Heart left ventricle (tissue), 13 donors: ENCODE results near the gene SCGB1C2.

Experiments used
- POLR2A ChIP-seq, 2 donors: fragments of 450-650 bp; IDR thresholded peaks; one replicate each; pipeline ENCODE4 v1.6.1; 2017; ENCODE audit warnings: antibody characterized with exemption in 2 of 2, mild to moderate bottlenecking in 2 of 2, moderate library complexity in 2 of 2
- TF ChIP-seq, protein P1 (sequence below), 12 donors: fragments of 200-600 bp; sonication (generic) in 4 of 12; IDR thresholded peaks; one replicate each; pipeline versions ENCODE4 v1.5.0 to v1.8.0; 2018 to 2022; ENCODE audit warnings: antibody characterized with exemption in 12 of 12, mild to moderate bottlenecking in 5 of 12
- donor health status: ischemic (EF 13 %, LVEDD 7.1; RV severe dilation, severe dysfunction).
- donor health status: DM: no; HTN: yes; CAD: no.
- donor health status: DM: no; HTN: no; CAD: no.
- donor health status: ischemic (EF 25% LVEDD 6.9; RV normal size, moderate dysfunction).
- donor health status: ischemic (EF 25% LVEDD 5.7; RV mildly dilated, moderate dysfunction).
- donor health status: ischemic (EF 35%, LVEDD 5.7; RV mildly dilated, moderate dysfunction).
- donor health status: nonischemic (EF 11% LVEDD 7.7; RV severe dilation, severe dysfunction).
- donor health status: DM: yes; HTN: yes; CAD: no.
- donor health status: PGD.
- donor health status: ischemic (EF 29% LVEDD 5.4; RV normal size, mild dysfunction).
- donor health status: nonischemic (EF 23%, LVEDD 6.1; RV moderate dilation, normal function).

GRCh38 chr17:180381-181244, 43.2 kb downstream of the SCGB1C2 start:
- TF ChIP-seq, protein P1, sequence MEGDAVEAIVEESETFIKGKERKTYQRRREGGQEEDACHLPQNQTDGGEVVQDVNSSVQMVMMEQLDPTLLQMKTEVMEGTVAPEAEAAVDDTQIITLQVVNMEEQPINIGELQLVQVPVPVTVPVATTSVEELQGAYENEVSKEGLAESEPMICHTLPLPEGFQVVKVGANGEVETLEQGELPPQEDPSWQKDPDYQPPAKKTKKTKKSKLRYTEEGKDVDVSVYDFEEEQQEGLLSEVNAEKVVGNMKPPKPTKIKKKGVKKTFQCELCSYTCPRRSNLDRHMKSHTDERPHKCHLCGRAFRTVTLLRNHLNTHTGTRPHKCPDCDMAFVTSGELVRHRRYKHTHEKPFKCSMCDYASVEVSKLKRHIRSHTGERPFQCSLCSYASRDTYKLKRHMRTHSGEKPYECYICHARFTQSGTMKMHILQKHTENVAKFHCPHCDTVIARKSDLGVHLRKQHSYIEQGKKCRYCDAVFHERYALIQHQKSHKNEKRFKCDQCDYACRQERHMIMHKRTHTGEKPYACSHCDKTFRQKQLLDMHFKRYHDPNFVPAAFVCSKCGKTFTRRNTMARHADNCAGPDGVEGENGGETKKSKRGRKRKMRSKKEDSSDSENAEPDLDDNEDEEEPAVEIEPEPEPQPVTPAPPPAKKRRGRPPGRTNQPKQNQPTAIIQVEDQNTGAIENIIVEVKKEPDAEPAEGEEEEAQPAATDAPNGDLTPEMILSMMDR (IDR thresholded peaks at IDR 0.05), result peak in 1 of 12 donors; percentile 9
- TF ChIP-seq POLR2A (IDR thresholded peaks at IDR 0.05), result no peak
